ENCODE data around the gene FUBP3. TPM values are rescaled to one million over a fixed set of nuclear protein-coding genes. Genes with fewer than 3 reads are reported as not detected.

FUBP3 gene
- total RNA-seq, 6 donors from 2014 or later = 28.7 to 139 (median 43.6) TPM

- Histone ChIP-seq H3K4me1 (peaks cover 0 to 4% (median 0%) of the 10 kb centered on the region in 4 donors), H3K27ac (no peak overlapping the region), H3K9me3 (no peaks in the 10 kb centered on the region), H3K36me3 (peaks cover 16 to 67% (median 28%) of the 10 kb centered on the region in 4 donors), H3K4me3 (no peak overlapping the region), H3K27me3 (no peaks in the 10 kb centered on the region)
- DNase-seq (no peak), ATAC-seq (ENCODE audit: low FRiP score in 2 of 2) (no peak)
- WGBS, 2 donors = 80 to 85% methylated on average over 2 of the region's 2 CpGs
- no peak for TF ChIP-seq POLR2A (IDR thresholded peaks at IDR 0.05)
- no peak for TF ChIP-seq EP300 (IDR thresholded peaks at IDR 0.05)
- TF ChIP-seq, protein P1, sequence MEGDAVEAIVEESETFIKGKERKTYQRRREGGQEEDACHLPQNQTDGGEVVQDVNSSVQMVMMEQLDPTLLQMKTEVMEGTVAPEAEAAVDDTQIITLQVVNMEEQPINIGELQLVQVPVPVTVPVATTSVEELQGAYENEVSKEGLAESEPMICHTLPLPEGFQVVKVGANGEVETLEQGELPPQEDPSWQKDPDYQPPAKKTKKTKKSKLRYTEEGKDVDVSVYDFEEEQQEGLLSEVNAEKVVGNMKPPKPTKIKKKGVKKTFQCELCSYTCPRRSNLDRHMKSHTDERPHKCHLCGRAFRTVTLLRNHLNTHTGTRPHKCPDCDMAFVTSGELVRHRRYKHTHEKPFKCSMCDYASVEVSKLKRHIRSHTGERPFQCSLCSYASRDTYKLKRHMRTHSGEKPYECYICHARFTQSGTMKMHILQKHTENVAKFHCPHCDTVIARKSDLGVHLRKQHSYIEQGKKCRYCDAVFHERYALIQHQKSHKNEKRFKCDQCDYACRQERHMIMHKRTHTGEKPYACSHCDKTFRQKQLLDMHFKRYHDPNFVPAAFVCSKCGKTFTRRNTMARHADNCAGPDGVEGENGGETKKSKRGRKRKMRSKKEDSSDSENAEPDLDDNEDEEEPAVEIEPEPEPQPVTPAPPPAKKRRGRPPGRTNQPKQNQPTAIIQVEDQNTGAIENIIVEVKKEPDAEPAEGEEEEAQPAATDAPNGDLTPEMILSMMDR (IDR thresholded peaks at IDR 0.05) = no peak
- TF ChIP-seq POLR2AphosphoS5 (IDR thresholded peaks at IDR 0.05) = no peak
Measured at GRCh38 chr9:130601100-130601499, 21.7 kb downstream of the FUBP3 start.

- H3K36me3 ChIP-seq = peaks cover 0 to 58% (median 11%) of the 10 kb centered on the region in 4 donors
- TF ChIP-seq POLR2AphosphoS5 (IDR thresholded peaks at IDR 0.05) (no peak), EP300 (IDR thresholded peaks at IDR 0.05) (no peak), POLR2A (IDR thresholded peaks at IDR 0.05) (no peak)
- TF ChIP-seq, protein P1 (IDR thresholded peaks at IDR 0.05) = no peak
- 91 to 100% methylated on average over 3 of the region's 3 CpGs for WGBS, 2 donors
Measured at GRCh38 chr9:130604295-130604694, 24.9 kb downstream of the FUBP3 start.

GRCh38 chr9:130606887-130607600 is 27.7 kb downstream of the FUBP3 start:
- WGBS, 2 donors = 87 to 97% methylated on average over 8 of the region's 8 CpGs

More at GRCh38 chr9:130604295-130604694, 24.9 kb downstream of the FUBP3 start:
- H3K9me3 ChIP-seq = no peaks in the 10 kb centered on the region
- ATAC-seq (ENCODE audit: low FRiP score in 2 of 2) (no peak), DNase-seq (no peak)
- peaks cover 0 to 4% (median 0%) of the 10 kb centered on the region in 4 donors for H3K4me1 ChIP-seq
- no peak overlapping the region for H3K4me3 ChIP-seq
- H3K27ac ChIP-seq = no peak overlapping the region
- H3K27me3 ChIP-seq = no peaks in the 10 kb centered on the region

GRCh38 chr9:130607640-130608420 is 28.5 kb downstream of the FUBP3 start:
- no peak overlapping the region for H3K4me3 ChIP-seq
- ATAC-seq (ENCODE audit: low FRiP score in 2 of 2) (no peak), DNase-seq (no peak)
- no peaks in the 10 kb centered on the region for H3K27me3 ChIP-seq
- no peaks in the 10 kb centered on the region for H3K9me3 ChIP-seq
- WGBS, 2 donors = 83 to 92% methylated on average over 9 to 10 of the region's 10 CpGs
- TF ChIP-seq EP300 (IDR thresholded peaks at IDR 0.05) (no peak), POLR2AphosphoS5 (IDR thresholded peaks at IDR 0.05) (no peak)
- TF ChIP-seq, protein P1 (IDR thresholded peaks at IDR 0.05) = no peak
- no peak overlapping the region for H3K27ac ChIP-seq
- H3K36me3 ChIP-seq = peaks cover 7 to 58% (median 11%) of the 10 kb centered on the region in 4 donors
- H3K4me1 ChIP-seq = no peaks in the 10 kb centered on the region

More at GRCh38 chr9:130606887-130607600, 27.7 kb downstream of the FUBP3 start:
- peaks cover 4 to 54% (median 7%) of the 10 kb centered on the region in 4 donors for H3K36me3 ChIP-seq
- DNase-seq = no peak
- no peaks in the 10 kb centered on the region for H3K9me3 ChIP-seq
- H3K4me3 ChIP-seq = no peak overlapping the region
- ATAC-seq (ENCODE audit: low FRiP score in 2 of 2) = no peak
- no peak overlapping the region for H3K27ac ChIP-seq
- H3K4me1 ChIP-seq = no peaks in the 10 kb centered on the region
- H3K27me3 ChIP-seq = no peaks in the 10 kb centered on the region
- TF ChIP-seq POLR2AphosphoS5 (IDR thresholded peaks at IDR 0.05) (no peak), EP300 (IDR thresholded peaks at IDR 0.05) (no peak)
- TF ChIP-seq, protein P1 (IDR thresholded peaks at IDR 0.05) = no peak

Measured in upper lobe of left lung (tissue), 6 donors.